ENCODE results near the gene NOD2. TPM values are rescaled to one million over a fixed set of nuclear protein-coding genes. Genes with fewer than 3 reads are reported as not detected.

NOD2 gene
- total RNA-seq, result 1 to 10 TPM in 2 of 4 donors, under 1 TPM in 1, not detected in 1; 0.41 to 2.6 (median 2.2) TPM

DNA sequence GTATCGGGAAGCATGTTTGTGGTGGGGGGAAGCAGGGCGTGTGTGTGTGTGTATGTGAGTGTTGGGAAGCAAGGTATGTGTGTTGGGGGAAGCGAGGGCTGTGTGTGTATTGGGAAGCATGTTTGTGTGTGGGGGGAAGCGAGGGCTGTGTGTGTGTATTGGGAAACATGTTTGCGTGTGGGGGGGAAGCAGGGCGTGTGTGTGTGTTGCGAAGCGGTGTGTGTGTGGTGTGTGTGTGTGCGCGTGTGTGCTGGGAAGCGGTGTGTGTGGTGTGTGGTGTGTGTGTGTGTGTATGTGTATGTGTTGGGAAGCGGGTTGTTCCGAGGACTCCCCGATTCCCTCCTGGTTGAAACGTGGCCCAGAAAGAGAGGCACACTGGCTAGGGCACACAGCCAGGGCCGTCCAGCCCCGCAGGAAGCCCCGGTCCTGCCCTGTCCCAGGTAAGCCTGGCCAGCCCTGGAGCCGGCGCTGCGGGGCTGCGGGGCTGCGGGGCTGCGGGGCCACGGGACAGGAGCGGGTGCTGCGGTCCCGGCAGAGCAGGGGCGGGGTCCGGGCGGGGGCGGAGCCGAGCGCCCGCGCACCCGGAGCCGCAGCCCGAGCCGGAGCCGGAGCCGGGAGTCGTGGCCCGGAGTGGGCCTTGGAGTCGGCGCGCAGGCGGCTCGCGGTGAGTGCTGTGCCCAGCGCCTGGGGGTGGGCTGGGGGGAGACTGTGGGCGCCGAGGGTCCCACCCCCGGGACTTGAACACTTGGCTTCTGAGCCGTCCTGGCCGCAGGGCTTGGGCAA is at the start of gene NOD2:
NOD2 (plus strand) TSS at position 608 of the 783 bp plus-strand sequence. CDS start 5,890 bp downstream, outside the sequence.
- 34 to 57% methylated on average over 3 to 23 of the region's 56 CpGs for WGBS, 2 donors (ENCODE audit: low coverage in 1 of 2)
- peak within 1 kb of the TSS; percentile 1 to 52 (median 33) for H3K4me3 ChIP-seq
- DNase-seq, result no peak
- H3K27ac ChIP-seq, result peak within 1 kb of the TSS; percentile 4 to 45 (median 22)
- no peaks in the 10 kb centered on the region for H3K9me3 ChIP-seq
- in situ Hi-C loops (cut with MboI; ENCODE audit: low pct_ligation_motif_present in 1 of 4, low pct_unique_long_range_greater_than_20kb in 1 of 4, low sequenced_read_pairs in 3 of 4) (no loop called here), intact Hi-C loops (cut with DNase I; ENCODE audit: low total_unique reads) (no loop called here)
- no peaks in the 10 kb centered on the region for H3K36me3 ChIP-seq
- H3K4me1 ChIP-seq, result peaks cover 11 to 29% (median 21%) of the 10 kb centered on the region in 4 donors
- no peaks in the 10 kb centered on the region for H3K27me3 ChIP-seq
- TF ChIP-seq, protein P1, sequence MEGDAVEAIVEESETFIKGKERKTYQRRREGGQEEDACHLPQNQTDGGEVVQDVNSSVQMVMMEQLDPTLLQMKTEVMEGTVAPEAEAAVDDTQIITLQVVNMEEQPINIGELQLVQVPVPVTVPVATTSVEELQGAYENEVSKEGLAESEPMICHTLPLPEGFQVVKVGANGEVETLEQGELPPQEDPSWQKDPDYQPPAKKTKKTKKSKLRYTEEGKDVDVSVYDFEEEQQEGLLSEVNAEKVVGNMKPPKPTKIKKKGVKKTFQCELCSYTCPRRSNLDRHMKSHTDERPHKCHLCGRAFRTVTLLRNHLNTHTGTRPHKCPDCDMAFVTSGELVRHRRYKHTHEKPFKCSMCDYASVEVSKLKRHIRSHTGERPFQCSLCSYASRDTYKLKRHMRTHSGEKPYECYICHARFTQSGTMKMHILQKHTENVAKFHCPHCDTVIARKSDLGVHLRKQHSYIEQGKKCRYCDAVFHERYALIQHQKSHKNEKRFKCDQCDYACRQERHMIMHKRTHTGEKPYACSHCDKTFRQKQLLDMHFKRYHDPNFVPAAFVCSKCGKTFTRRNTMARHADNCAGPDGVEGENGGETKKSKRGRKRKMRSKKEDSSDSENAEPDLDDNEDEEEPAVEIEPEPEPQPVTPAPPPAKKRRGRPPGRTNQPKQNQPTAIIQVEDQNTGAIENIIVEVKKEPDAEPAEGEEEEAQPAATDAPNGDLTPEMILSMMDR (IDR thresholded peaks at IDR 0.05), result no peak

DNA sequence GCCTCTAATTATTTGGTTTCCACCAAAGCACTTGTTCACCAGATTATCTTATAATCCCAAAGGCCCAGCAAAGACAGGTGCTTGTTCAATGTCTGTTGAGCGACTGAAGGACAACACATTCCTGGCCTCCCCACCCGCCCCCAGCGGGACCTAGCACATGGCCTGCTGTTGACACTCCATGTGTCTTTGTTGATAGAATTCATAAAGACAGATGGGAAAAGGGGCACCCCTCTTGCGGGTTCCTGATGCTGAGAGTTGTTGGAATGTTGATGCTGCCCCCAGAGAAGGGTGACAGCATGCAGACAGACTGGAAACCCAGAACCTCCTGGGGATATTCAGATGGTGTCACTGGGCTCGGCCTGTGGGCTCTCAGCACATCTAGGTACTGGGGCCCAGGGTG is 49.2 kb upstream of the NOD2 start:
- H3K36me3 ChIP-seq, result no peaks in the 10 kb centered on the region
- no peak for DNase-seq
- WGBS, 2 donors (ENCODE audit: low coverage in 1 of 2), result 93 to 95% methylated on average over 5 of the region's 5 CpGs
- intact Hi-C loops (cut with DNase I; ENCODE audit: low total_unique reads), result loop anchor here (5.0 kb wide), 1 partner anchor 262 kb away; no protein-coding TSS in a partner anchor
- H3K4me1 ChIP-seq, result no peaks in the 10 kb centered on the region
- no peak overlapping the region for H3K4me3 ChIP-seq
- H3K27ac ChIP-seq, result no peak overlapping the region
- H3K27me3 ChIP-seq, result no peaks in the 10 kb centered on the region
- H3K9me3 ChIP-seq, result no peaks in the 10 kb centered on the region
- TF ChIP-seq, protein P1 (IDR thresholded peaks at IDR 0.05), result no peak
- TF ChIP-seq POLR2A (IDR thresholded peaks at IDR 0.05), result no peak
- no peak for TF ChIP-seq POLR2AphosphoS5 (IDR thresholded peaks at IDR 0.05)
- in situ Hi-C loops (cut with MboI; ENCODE audit: low pct_ligation_motif_present in 1 of 4, low pct_unique_long_range_greater_than_20kb in 1 of 4, low sequenced_read_pairs in 3 of 4), result no loop called here

DNA sequence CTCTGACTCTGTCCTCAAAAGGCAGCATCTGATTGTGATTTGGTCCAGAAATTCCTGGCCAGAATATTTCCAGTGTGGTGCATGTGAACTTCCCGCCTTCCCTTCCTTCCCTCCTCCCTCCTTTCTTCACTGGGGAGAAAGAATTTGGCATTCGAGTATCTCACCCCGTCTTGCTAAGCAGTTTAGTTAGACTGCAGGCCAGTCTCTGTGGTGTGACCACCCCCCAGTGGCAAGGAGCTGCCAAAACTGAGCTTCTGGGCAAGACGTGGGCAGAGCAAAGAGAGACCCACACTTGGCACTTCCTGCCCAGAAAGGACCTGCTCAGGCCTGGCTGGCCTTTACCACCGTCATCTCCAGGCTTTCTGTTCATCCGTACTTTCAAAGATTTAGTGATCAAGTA is 48.7 kb upstream of the NOD2 start:
- Histone ChIP-seq H3K27me3 (no peaks in the 10 kb centered on the region), H3K4me1 (no peaks in the 10 kb centered on the region), H3K4me3 (no peak overlapping the region), H3K9me3 (no peaks in the 10 kb centered on the region), H3K27ac (no peak overlapping the region), H3K36me3 (no peaks in the 10 kb centered on the region)
- 51% methylated on average over 6 of the region's 6 CpGs; no CpG with 5 or more reads in 1 of the 2 donors for WGBS, 2 donors (ENCODE audit: low coverage in 1 of 2)
- DNase-seq, result peak; percentile 26
- in situ Hi-C loops (cut with MboI; ENCODE audit: low pct_ligation_motif_present in 1 of 4, low pct_unique_long_range_greater_than_20kb in 1 of 4, low sequenced_read_pairs in 3 of 4), result no loop called here
- TF ChIP-seq EP300 (IDR thresholded peaks at IDR 0.05; ENCODE audit: low read depth) (no peak), POLR2A (IDR thresholded peaks at IDR 0.05) (no peak), POLR2AphosphoS5 (IDR thresholded peaks at IDR 0.05) (no peak)
- TF ChIP-seq, protein P1 (IDR thresholded peaks at IDR 0.05), result peak in 3 of 5 experiments; percentile 11 to 32 (median 18)
- intact Hi-C loops (cut with DNase I; ENCODE audit: low total_unique reads), result loop anchor here (5.0 kb wide), 1 partner anchor 262 kb away; no protein-coding TSS in a partner anchor

DNA sequence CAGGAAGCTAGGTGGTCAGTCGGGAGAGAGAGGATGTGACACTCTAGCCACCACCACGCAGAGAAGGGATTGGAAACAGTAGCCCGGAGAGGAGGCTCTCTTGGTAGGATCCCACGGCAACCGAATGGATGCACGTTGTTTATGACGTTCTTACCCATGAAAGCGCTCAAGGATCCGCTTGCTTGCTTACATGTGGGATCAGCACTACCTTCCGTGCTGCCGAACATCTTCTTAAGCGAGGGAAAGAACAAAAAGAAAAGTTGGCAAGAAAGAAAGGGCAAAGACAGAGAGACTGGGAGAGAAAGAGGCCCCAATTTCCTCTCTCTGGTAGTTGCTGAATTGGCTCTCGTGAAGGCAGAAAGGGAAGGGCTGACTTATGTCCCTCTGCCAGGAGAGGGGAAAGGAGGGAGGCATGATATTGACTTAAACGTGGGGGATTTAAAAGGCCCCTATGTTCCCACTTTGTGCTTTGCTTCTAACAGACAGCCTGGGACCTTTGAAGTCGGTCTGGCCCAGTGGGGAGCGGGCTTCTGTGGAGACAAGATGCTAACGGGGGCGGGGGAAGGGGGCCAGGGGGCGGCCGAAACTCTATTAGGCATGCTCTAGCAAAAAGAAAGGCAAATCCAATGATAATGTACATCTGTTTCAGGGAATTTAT is 47.7 kb upstream of the NOD2 start:
- 84 to 85% methylated on average over 17 to 20 of the region's 20 CpGs for WGBS, 2 donors (ENCODE audit: low coverage in 1 of 2)
- intact Hi-C loops (cut with DNase I; ENCODE audit: low total_unique reads), result no loop called here
- Histone ChIP-seq H3K4me1 (no peaks in the 10 kb centered on the region), H3K27me3 (no peaks in the 10 kb centered on the region), H3K9me3 (no peaks in the 10 kb centered on the region), H3K4me3 (no peak overlapping the region), H3K27ac (no peak overlapping the region), H3K36me3 (no peaks in the 10 kb centered on the region)
- TF ChIP-seq EP300 (IDR thresholded peaks at IDR 0.05; ENCODE audit: low read depth) (no peak), POLR2AphosphoS5 (IDR thresholded peaks at IDR 0.05) (no peak), POLR2A (IDR thresholded peaks at IDR 0.05) (no peak)
- TF ChIP-seq, protein P1 (IDR thresholded peaks at IDR 0.05), result no peak
- DNase-seq, result no peak
- in situ Hi-C loops (cut with MboI; ENCODE audit: low pct_ligation_motif_present in 1 of 4, low pct_unique_long_range_greater_than_20kb in 1 of 4, low sequenced_read_pairs in 3 of 4), result no loop called here

Data from transverse colon (tissue), 4 donors.